GM19467 (cell line): ENCODE measurements around the gene PDZD8.
"Not testable (repeated sequence)": the region's sequence is repeated elsewhere in the genome, so short reads cannot be mapped to it uniquely, and the experiment has no call there.

Source experiments
- ATAC-seq: cut with Tn5 transposase; IDR thresholded peaks from one replicate; pipeline ENCODE4 v1.9.1; 2021; ENCODE audit warnings: mild to moderate bottlenecking, moderate library complexity; ENCODE audit not compliant: unreplicated experiment

The PDZD8 gene

DNA sequence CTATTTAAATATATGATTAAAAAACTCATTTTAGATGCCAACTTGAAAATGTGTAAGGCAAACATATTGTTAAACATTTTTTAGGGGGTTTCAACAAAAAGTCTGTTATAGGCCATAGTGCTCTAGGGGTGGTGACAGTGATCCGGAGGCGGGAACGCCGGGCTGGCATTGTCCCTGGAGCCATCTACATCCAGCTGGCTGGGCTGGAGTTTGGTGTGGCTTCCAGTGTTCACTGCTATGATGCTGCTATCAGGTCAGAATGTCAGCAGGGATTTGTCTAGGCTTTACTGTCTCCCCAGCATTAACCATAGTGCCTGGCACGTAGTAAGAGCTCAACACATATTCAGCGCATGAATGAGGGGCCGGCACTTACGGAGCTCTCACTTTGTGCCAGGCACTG, 136.2 kb downstream of the PDZD8 start:
- ATAC-seq: no peak

DNA sequence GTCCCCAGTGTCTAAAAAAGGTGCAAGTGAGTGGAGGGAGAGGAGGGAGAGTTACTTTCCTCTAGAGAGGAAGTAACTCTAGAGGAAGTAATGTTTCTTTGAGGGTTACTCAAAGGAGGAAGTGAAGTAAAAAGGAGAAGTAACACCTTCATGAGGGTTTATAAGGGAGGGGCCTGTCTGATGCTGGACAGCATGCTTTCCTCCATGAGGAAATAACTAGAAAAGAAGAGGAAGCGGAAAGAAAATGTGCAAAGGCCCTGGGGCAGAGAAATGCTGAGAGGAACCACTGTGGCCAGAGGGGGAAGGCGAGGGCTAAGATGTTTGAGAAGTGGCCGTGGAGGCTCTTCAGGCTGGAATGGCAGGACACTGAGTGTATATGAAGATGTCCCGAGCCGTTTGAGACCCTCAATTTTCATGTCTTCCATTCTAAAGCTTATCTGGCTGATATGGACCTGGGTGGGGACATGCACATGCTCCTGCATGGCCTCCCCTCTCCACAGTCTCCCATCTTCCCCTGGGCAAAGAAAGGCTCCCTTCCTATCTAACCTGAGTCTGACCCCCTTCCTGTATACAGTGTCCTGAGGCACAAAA, 137.7 kb downstream of the PDZD8 start:
- no peak for ATAC-seq

DNA sequence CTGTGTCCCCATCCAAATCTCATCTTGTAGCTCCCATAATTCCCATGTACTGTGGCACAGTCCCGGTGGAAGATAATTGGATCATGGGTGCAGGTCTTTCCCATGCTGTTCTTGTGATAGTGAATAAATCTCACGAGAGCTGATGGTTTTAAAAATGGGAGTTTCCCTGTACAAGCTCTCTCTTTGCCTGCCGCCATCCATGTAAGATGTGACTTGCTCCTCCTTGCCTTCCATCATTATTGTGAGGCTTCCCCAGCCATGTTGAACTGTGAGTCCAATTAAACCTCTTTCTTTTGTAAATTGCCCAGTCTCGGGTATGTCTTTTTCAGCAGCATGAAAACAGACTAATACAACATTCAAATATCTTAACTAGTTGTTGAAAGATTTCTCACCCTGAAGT, 145.1 kb downstream of the PDZD8 start:
- ATAC-seq: not testable (repeated sequence)

DNA sequence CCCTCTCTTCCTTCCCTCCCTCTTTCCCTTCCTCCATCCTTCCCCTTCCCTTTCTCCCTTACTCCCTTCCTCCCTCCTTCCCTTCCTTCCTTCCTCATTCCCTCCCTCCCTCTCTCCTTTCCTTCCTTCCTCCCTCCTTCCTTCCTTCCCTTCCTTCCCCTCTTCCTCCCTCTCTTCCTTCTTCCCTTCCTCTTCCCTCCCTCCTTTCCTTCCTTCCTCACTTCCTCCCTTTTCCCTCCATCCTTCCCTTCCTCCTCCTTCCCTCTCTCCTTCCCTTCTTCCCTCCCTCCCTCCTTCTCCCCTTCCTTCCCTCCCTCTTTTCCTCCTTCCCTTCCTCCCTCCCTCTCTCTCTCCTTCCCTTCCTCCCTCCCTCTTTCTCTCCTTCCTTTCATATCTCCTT, 147.0 kb downstream of the PDZD8 start:
- no peak for ATAC-seq
